OCI-LY3 (cell line): ENCODE results near the gene ENHO.

ENCODE experiments used
- EZH2phosphoT487 ChIP-seq: fragments of 200-600 bp; shearing (Covaris generic); IDR thresholded peaks from 2 replicates; pipeline ENCODE4 v1.6.1; 2018; ENCODE audit warnings: antibody characterized with exemption, mixed run types, low read depth
- TF ChIP-seq, protein P1 (sequence below): fragments of 200-600, 300-600 bp; sonication (generic); IDR thresholded peaks from 2 replicates; pipeline ENCODE4 v1.5.1; 2014; ENCODE audit warnings: antibody characterized with exemption, low read length, low read depth

DNA sequence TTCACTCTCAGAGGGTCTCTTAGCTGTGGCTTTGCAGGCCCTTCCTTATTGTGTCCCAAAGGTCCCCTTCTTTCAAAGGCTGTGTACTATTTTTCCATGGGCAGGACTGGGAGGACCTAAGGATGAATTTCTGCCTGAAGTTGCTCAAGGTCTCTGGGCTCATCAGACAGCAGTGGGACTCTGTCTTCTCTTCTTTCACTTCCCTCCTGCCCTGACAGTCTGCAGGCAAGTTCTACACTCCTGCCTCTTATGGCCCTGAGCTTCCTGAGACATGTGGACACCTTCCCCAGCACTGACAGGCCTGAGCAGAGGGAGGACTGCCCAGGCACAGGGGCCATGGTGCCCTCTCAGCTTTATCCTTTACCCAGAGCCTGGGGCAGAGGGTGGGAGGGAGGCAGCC, 14.8 kb downstream of the ENHO start:
- TF ChIP-seq, protein P1, sequence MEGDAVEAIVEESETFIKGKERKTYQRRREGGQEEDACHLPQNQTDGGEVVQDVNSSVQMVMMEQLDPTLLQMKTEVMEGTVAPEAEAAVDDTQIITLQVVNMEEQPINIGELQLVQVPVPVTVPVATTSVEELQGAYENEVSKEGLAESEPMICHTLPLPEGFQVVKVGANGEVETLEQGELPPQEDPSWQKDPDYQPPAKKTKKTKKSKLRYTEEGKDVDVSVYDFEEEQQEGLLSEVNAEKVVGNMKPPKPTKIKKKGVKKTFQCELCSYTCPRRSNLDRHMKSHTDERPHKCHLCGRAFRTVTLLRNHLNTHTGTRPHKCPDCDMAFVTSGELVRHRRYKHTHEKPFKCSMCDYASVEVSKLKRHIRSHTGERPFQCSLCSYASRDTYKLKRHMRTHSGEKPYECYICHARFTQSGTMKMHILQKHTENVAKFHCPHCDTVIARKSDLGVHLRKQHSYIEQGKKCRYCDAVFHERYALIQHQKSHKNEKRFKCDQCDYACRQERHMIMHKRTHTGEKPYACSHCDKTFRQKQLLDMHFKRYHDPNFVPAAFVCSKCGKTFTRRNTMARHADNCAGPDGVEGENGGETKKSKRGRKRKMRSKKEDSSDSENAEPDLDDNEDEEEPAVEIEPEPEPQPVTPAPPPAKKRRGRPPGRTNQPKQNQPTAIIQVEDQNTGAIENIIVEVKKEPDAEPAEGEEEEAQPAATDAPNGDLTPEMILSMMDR, result no peak
- no peak for TF ChIP-seq EZH2phosphoT487
